NCI-H1694 treated with DMSO at 0.1 percent for 48 hours (cell line): ENCODE results near the gene DCDC2B.

Experiments
- DNase-seq: peaks from one replicate; lab custom pipeline; 2025; lab: John Stamatoyannopoulos, UW

DCDC2B gene

DNA sequence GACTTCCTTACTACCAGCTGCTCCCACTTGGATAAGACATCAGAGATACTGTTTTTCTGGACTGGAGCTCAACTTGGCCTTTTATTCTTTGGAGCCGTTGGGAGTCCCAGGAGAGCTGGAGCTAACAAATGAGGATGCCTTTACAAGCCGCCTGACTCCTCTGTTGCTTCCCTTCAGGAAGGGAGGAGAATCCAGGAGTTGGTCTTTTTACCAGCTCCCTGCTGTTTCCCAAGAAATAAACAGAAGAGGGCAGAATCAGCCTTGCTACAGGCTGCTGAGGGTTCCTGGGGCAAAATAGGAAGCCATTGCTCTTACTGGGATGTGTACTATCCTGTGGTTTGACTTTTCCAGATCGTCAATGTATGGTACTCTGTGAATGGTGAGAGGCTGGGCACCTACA lies 14.8 kb downstream of the DCDC2B start:
- no peak for DNase-seq

GRCh38 chr1:32224285-32224684 lies 15.4 kb downstream of the DCDC2B start:
- DNase-seq, result no peak

DNA sequence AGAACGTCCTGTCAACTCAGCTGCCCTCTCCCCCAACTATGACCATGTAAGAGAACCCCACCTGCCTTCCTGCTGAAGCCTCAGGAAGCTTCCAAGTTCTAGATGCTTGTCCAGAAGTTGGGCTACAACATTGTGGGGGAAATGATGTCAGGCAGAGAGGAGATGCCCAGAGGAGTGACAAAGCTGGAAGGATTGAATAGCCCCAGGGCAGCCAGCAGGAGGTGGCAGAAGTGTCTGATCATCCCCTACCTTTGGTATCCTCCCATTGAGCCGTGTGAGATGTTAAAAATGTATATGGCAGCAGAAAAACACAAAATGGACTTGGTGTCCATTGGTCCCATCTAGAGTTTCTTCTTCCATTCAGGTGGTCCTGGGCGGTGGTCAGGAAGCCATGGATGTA lies 19.9 kb downstream of the DCDC2B start:
- no peak for DNase-seq

GRCh38 chr1:32231843-32232432 lies 23.0 kb downstream of the DCDC2B start:
- DNase-seq, result no peak

DNA sequence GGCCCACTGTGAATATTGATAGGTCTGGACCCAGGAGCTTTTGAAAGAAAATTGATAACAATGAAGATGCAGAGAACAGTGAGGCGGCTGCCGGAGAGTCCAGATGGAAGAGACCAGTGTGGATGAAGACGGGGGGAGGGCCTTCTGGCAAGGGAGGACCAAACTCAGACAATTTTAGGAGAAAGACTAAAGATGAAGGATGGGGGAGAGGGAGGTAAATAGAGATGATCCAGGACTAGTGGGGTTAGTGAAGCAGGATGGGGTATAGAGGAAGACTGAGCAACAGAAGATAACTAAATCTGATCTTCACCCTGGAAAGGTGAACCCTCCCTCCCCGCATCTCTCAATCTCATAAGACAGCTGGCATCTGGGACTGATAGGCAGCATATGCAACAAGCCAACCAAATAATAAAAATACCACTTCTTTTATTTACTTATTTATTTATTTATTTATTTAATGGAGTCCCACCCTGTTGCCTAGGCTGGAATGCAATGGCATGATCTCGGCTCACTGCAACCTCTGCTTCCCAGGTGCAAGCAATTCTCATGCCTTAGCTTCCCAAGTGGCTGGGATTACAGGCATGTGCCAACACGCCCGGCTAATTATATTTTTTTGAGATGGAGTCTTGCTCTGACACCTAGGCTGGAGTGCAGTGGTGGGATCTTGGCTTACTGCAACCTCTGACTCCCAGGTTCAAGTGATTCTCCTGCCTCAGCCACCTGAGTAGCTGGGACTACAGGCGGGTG lies 23.8 kb downstream of the DCDC2B start:
- no peak for DNase-seq

DNA sequence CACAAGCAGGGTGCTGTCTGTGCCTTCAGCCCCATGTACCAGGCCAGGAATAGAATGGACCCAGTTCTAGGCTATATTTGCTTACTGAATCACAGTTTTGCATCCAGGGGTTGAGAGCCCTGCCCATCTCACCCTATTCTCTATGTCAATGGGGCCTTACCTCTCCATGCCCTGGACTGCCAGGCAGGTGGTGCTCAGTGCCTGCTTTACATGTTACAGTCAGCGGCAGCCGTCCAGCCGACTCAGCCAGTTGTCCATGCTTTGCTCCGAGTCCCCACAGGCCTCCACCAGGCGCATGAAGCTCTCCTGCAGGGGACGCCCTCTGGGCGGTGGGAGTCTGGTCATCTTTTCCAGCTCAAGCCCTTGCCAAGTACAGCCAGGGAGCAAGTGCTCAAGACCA lies 25.9 kb downstream of the DCDC2B start:
- DNase-seq, result no peak

DNA sequence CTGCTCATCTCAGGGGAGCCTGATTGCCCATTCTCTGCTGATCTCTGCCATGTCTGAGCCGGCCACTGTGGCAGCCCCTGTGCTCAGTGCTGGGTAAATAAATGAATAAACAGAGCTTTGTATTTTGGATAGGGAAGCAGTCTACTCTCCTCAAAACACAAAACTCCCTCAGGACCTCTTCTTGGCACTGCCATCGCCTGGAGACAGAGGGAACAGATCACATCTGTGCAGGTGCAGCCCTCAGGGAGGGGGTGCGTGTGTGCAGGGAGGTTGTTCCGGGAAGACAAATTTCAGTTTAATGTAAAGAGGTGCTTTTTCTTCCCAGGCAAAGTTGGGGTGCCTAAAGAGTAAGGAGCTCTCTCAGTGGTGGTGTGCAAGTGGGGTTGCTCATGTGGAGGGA lies 30.4 kb downstream of the DCDC2B start:
- no peak for DNase-seq

DNA sequence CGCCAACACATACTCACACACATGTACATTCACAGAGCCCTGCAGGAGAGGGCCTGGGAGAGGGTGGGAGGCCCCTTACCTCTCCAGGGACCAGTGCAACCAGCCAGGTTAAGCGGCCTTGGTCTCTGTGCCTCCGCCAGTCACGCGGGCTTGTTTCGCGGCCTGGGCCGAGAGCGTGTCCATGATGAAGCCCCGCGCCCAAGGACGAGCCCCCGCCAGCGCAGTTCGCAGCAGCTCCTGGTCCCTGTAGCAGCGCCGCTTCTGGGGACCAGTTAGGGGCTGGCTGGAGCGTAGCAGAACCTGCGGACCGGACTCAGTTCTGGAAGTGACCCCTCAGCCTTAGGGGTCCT lies 30.9 kb downstream of the DCDC2B start:
- no peak for DNase-seq

GRCh38 chr1:32240140-32240951 lies 31.5 kb downstream of the DCDC2B start:
- peak; percentile 47 for DNase-seq

DNA sequence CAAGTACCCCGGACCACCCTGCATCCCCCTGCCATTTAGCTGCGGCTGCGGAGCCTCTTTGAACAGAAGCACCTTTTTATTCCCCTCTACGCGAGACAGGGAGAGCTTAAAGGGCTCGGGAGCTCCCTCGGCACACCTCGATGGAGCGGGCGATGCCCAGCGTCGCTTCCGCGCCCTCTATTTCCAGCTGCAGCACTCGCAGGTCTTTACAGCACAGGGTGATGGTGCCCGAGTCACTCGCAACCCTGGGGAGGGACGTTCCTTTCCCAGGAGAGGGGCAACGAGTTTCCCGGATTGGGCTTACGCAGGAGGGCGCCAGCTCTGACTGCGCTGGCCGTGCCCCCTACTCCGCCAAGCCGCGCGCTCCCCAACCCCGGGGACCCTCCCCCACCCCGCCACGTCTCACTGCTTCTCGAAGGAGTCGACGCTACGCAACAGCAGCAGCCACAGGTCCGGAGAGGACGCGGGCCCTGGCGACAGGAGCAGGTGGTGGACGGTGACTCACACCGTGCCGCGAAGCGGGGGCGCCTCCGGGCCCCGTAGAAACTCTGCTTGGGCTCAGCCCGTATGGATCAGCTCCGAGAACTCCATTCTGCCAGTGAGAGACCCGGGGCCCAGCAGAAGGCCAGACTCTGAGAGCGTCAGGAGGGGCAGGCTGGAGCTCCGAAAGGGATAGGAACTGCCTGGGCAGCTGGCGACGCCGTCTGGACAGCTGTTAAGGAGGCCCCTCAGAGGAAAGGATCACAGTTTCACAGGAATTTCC lies 32.3 kb downstream of the DCDC2B start:
- no peak for DNase-seq

GRCh38 chr1:32242341-32242851 lies 33.5 kb downstream of the DCDC2B start:
- DNase-seq, result no peak

- no peak for DNase-seq
Observed at GRCh38 chr1:32246888-32247273, 38.0 kb downstream of the DCDC2B start, which contains the start of gene FAM167B. Gene FAM167B (plus strand): TSS chr1:32247222. CDS start chr1:32247422, 200 bp downstream.

DNA sequence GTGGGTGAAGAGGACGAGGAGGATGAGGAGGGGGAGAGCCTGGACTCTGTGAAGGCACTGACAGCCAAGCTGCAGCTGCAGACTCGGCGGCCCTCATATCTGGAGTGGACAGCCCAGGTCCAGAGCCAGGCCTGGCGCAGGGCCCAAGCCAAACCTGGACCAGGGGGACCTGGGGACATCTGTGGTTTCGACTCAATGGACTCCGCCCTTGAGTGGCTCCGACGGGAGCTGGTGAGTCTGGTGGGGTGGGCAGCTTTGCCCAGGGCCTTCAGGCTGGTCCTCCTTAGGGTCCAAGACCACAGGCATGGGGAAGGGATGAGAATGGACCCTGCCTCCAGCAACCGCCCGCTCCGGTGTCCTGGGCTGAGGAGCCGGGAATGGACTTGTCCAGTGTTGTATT lies 38.6 kb downstream of the DCDC2B start:
- DNase-seq, result no peak

GRCh38 chr1:32247983-32248889 lies 39.3 kb downstream of the DCDC2B start:
- DNase-seq, result peak; percentile 26

GRCh38 chr1:32249831-32250525 lies 41.1 kb downstream of the DCDC2B start:
- no peak for DNase-seq

DNA sequence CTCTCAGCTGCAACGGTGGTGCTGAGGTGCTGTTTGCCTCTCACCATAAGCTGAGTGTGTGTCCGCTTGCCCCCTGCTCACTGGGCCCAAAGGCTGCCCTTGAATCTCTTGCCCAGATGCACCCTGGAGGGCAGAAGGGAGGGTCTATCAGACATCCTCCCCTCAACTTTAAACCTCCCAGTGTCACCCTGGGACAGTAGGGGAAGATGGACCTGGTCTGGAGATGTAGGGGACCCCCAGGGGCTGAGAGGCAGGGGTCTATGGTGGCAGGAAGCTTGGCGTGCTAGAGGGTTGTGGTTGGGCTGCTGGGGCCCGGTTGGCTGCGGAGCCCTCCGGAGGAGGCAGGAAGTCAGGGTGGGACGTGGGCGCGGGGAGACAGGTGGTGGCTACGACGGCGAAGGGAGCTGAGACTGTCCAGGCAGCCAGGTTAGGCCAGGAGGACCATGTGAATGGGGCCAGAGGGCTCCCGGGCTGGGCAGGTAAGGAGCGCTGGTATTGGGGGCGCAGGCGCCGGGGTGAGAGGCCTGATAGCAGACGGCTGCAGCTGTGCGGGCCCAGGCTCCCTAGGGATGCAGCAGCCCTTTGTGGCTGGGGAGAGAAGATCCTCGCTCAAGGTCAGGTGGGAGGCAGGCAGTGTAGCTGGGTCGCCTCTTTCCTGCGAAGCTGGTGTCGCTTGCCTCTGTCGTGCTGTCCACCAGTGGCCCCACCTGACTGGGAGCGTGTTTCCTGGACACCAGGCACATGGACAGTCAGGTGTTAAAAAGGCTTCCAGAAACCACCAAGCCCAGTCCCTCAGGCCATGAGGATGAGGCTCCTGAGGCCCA lies 42.2 kb downstream of the DCDC2B start, which contains the start of gene LCK:
Gene LCK, plus strand, starts transcription at position 373 of the 824 bp plus-strand sequence. CDS start 23,065 bp downstream, outside the sequence.
- DNase-seq, result no peak

GRCh38 chr1:32255072-32256071 lies 46.5 kb downstream of the DCDC2B start:
- no peak for DNase-seq
